Tibial nerve (tissue), 3 donors: ENCODE data around the gene KLHL40.

Experiments used
- POLR2A ChIP-seq, 2 donors: fragments of 450-650 bp; IDR thresholded peaks; one replicate each; pipeline ENCODE4 v1.6.1; 2017; ENCODE audit warnings: antibody characterized with exemption in 2 of 2, mild to moderate bottlenecking in 2 of 2, moderate library complexity in 2 of 2
- TF ChIP-seq, protein P1 (sequence below), 5 experiments: fragments of 200-600 bp in 3 of 5; fragments of 450-650 bp in 2 of 5; sonication (generic) in 3 of 5; IDR thresholded peaks; one replicate each; pipeline ENCODE4 v1.5.1; 2016 to 2019; ENCODE audit warnings: antibody characterized with exemption in 5 of 5, mild to moderate bottlenecking in 3 of 5, moderate library complexity in 2 of 5

GRCh38 chr3:42682301-42683070 lies 2.9 kb upstream of the KLHL40 start:
- TF ChIP-seq POLR2A (IDR thresholded peaks at IDR 0.05), result no peak
- TF ChIP-seq, protein P1, sequence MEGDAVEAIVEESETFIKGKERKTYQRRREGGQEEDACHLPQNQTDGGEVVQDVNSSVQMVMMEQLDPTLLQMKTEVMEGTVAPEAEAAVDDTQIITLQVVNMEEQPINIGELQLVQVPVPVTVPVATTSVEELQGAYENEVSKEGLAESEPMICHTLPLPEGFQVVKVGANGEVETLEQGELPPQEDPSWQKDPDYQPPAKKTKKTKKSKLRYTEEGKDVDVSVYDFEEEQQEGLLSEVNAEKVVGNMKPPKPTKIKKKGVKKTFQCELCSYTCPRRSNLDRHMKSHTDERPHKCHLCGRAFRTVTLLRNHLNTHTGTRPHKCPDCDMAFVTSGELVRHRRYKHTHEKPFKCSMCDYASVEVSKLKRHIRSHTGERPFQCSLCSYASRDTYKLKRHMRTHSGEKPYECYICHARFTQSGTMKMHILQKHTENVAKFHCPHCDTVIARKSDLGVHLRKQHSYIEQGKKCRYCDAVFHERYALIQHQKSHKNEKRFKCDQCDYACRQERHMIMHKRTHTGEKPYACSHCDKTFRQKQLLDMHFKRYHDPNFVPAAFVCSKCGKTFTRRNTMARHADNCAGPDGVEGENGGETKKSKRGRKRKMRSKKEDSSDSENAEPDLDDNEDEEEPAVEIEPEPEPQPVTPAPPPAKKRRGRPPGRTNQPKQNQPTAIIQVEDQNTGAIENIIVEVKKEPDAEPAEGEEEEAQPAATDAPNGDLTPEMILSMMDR (IDR thresholded peaks at IDR 0.05), result no peak
